Endodermal cell (in vitro differentiated cells): ENCODE data around the gene SLC12A3. TPM values are rescaled to one million over a fixed set of nuclear protein-coding genes. Genes with fewer than 3 reads are reported as not detected.
A peak's percentile ranks its signal among the peaks of the same experiment; 100 is the strongest.

Source experiments
- DNase-seq: peaks from one replicate; pipeline ENCODE4 v3.0.0-alpha.2; 2017
- H3K27ac ChIP-seq: 2 replicates; pipeline ENCODE4 v1.5.1; 2013; ENCODE audit warnings: mild to moderate bottlenecking, low read depth, low read length, moderate library complexity
- H3K27me3 ChIP-seq: 2 replicates; pipeline ENCODE4 v1.6.1; 2013; ENCODE audit warnings: mild to moderate bottlenecking, low read length, moderate library complexity; ENCODE audit not compliant: insufficient read depth, control insufficient read depth, poor library complexity, severe bottlenecking
- H3K36me3 ChIP-seq: 2 replicates; pipeline ENCODE4 v1.7.0; 2013; ENCODE audit warnings: mild to moderate bottlenecking, low read length, moderate library complexity; ENCODE audit not compliant: control insufficient read depth, insufficient read depth
- H3K4me1 ChIP-seq: one replicate; pipeline ENCODE4 v1.7.0; 2013; ENCODE audit warnings: low read length; ENCODE audit not compliant: control insufficient read depth, insufficient read depth
- H3K4me3 ChIP-seq: 2 replicates; pipeline ENCODE4 v1.5.1; 2013; ENCODE audit warnings: mild to moderate bottlenecking, low read length, moderate library complexity
- H3K9ac ChIP-seq: 2 replicates; pipeline ENCODE4 v1.6.1; 2013; ENCODE audit warnings: mild to moderate bottlenecking, low read length, moderate library complexity; ENCODE audit not compliant: poor library complexity, severe bottlenecking; ENCODE audit errors: extremely low read depth
- H3K9me3 ChIP-seq: 2 replicates; pipeline ENCODE4 v1.6.1; 2013; ENCODE audit warnings: mild to moderate bottlenecking, low read length, moderate library complexity; ENCODE audit not compliant: control insufficient read depth
- H3K27ac Mint-ChIP-seq: 2 replicates; pipeline ENCODE4 v1.8.0; 2020; ENCODE audit warnings: mixed read lengths
- H3K27me3 Mint-ChIP-seq: 2 replicates; pipeline ENCODE4 v1.8.0; 2021; ENCODE audit warnings: mild to moderate bottlenecking, mixed read lengths; ENCODE audit not compliant: insufficient read depth
- H3K36me3 Mint-ChIP-seq: 2 replicates; pipeline ENCODE4 v1.8.0; 2020; ENCODE audit warnings: low read depth, mixed read lengths
- H3K4me1 Mint-ChIP-seq: 2 replicates; pipeline ENCODE4 v1.8.0; 2020; ENCODE audit warnings: mixed read lengths
- H3K4me3 Mint-ChIP-seq: 2 replicates; pipeline ENCODE4 v1.8.0; 2020; ENCODE audit warnings: mild to moderate bottlenecking, moderate library complexity, mixed read lengths
- H3K9me3 Mint-ChIP-seq: 2 replicates; pipeline ENCODE4 v1.8.0; 2020; ENCODE audit warnings: mild to moderate bottlenecking, mixed read lengths
- CTCF ChIP-seq: fragments of 200-600 bp; sonication (generic); conservative IDR thresholded peaks from 2 replicates; pipeline ENCODE4 v1.5.0; 2021; ENCODE audit warnings: antibody characterized with exemption, mild to moderate bottlenecking
- WGBS, 2 experiments: methylation state at CpG; one replicate each; pipeline versions ENCODE4 v1.1.5 to v1.1.7; 2013; ENCODE audit warnings: missing lambda C conversion rate in 2 of 2, mixed read lengths in 1 of 2; ENCODE audit not compliant: insufficient coverage in 1 of 2, insufficient read length in 1 of 2; 5-methylcytosine and 5-hydroxymethylcytosine counted together
- total RNA-seq, 2 donors: library from RNA; stranded (reverse); fragmentation: NEBNext Ultra II Directional in 1 of 2; extraction: Animal tissue kit (Norgen Biotek cat#: 25700) in 1 of 2; gene quantifications; 2 replicates in 1 of 2; 3 replicates in 1 of 2; pipeline ENCODE4 v1.2.1, GENCODE V29; 2021

Gene SLC12A3
- total RNA-seq, 2 donors from 2014 or later: not detected

- TF ChIP-seq CTCF: no peak
- Histone ChIP-seq H3K27ac (peak overlapping the region; percentile 42), H3K4me1 (peaks cover 6% of the 10 kb centered on the region), H3K4me3 (no peak overlapping the region), H3K36me3 (peaks cover 14% of the 10 kb centered on the region), H3K9me3 (no peaks in the 10 kb centered on the region), H3K27me3 (no peaks in the 10 kb centered on the region), H3K9ac (no peak overlapping the region)
- H3K4me1 Mint-ChIP-seq: peaks cover 23% of the 10 kb centered on the region
- no peak overlapping the region for H3K27ac Mint-ChIP-seq
- H3K9me3 Mint-ChIP-seq: no peaks in the 10 kb centered on the region
- H3K27me3 Mint-ChIP-seq: no peaks in the 10 kb centered on the region
- H3K4me3 Mint-ChIP-seq: no peak overlapping the region
- DNase-seq: no peak
- 80 to 90% methylated on average over 5 to 7 of the region's 7 CpGs for WGBS, 2 experiments
- H3K36me3 Mint-ChIP-seq: peaks cover 12% of the 10 kb centered on the region
Measured at GRCh38 chr16:56848955-56849689, 15.9 kb upstream of the SLC12A3 start.

- 79 to 92% methylated on average over 5 to 10 of the region's 11 CpGs for WGBS, 2 experiments
- TF ChIP-seq CTCF: no peak
- H3K4me1 Mint-ChIP-seq: peaks cover 23% of the 10 kb centered on the region
- Histone ChIP-seq H3K9me3 (no peaks in the 10 kb centered on the region), H3K27ac (peak overlapping the region; percentile 42), H3K4me3 (no peak overlapping the region), H3K36me3 (peaks cover 10% of the 10 kb centered on the region), H3K27me3 (no peaks in the 10 kb centered on the region), H3K4me1 (peaks cover 6% of the 10 kb centered on the region), H3K9ac (no peak overlapping the region)
- no peaks in the 10 kb centered on the region for H3K9me3 Mint-ChIP-seq
- peaks cover 5% of the 10 kb centered on the region for H3K36me3 Mint-ChIP-seq
- no peaks in the 10 kb centered on the region for H3K27me3 Mint-ChIP-seq
- H3K27ac Mint-ChIP-seq: no peak overlapping the region
- no peak for DNase-seq
- no peak overlapping the region for H3K4me3 Mint-ChIP-seq
Measured at GRCh38 chr16:56849690-56850680, 15.0 kb upstream of the SLC12A3 start.

GRCh38 chr16:56851671-56852400 lies 13.2 kb upstream of the SLC12A3 start:
- H3K9me3 Mint-ChIP-seq: no peaks in the 10 kb centered on the region
- no peak overlapping the region for H3K27ac Mint-ChIP-seq
- peaks cover 26% of the 10 kb centered on the region for H3K4me1 Mint-ChIP-seq
- peak; percentile 84 for DNase-seq
- Histone ChIP-seq H3K9me3 (no peaks in the 10 kb centered on the region), H3K9ac (no peak overlapping the region), H3K36me3 (no peaks in the 10 kb centered on the region), H3K27me3 (no peaks in the 10 kb centered on the region), H3K4me1 (peaks cover 6% of the 10 kb centered on the region), H3K27ac (no peak overlapping the region), H3K4me3 (no peak overlapping the region)
- peak; percentile 82 for TF ChIP-seq CTCF
- no peaks in the 10 kb centered on the region for H3K36me3 Mint-ChIP-seq
- 69% methylated on average over 7 of the region's 8 CpGs for WGBS, 2 experiments
- H3K27me3 Mint-ChIP-seq: no peaks in the 10 kb centered on the region
- no peak overlapping the region for H3K4me3 Mint-ChIP-seq
